Stimulated activated CD4-positive, alpha-beta T cell treated with anti-CD3 and anti-CD28 coated beads, TNF-alpha, amount 100 ng/mL, for 4 hours (primary cell): ENCODE measurements around the gene FMO4.
"Not testable (repeated sequence)": the region's sequence is repeated elsewhere in the genome, so short reads cannot be mapped to it uniquely, and the experiment has no call there.

Experiments used
- DNase-seq, 3 experiments: peaks; one replicate each; pipeline ENCODE4 v3.0.0-alpha.2; 2020; ENCODE audit warnings: low read depth in 3 of 3

FMO4 gene

GRCh38 chr1:171313835-171314320 lies at the start of gene FMO4:
Gene FMO4, plus strand, starts transcription at chr1:171314183. Its CDS starts 5,643 bp downstream, at chr1:171319826.
- DNase-seq = peak; percentile 17 to 67 (median 64)

GRCh38 chr1:171265686-171266085 lies 48.3 kb upstream of the FMO4 start:
- DNase-seq = no peak

- no peak for DNase-seq
Observed at GRCh38 chr1:171266930-171267329, 47.1 kb upstream of the FMO4 start.

GRCh38 chr1:171267391-171267790 lies 46.6 kb upstream of the FMO4 start:
- DNase-seq = no peak

GRCh38 chr1:171270806-171271205 lies 43.2 kb upstream of the FMO4 start:
- no peak for DNase-seq

- no peak for DNase-seq
Observed at GRCh38 chr1:171277534-171277933, 36.4 kb upstream of the FMO4 start.

GRCh38 chr1:171279234-171279633 lies 34.7 kb upstream of the FMO4 start:
- no peak for DNase-seq

- no peak for DNase-seq
Observed at GRCh38 chr1:171279678-171280077, 34.3 kb upstream of the FMO4 start.

- no peak for DNase-seq
Observed at GRCh38 chr1:171280599-171280998, 33.4 kb upstream of the FMO4 start.

GRCh38 chr1:171286032-171286705 lies 27.8 kb upstream of the FMO4 start:
- no peak for DNase-seq

GRCh38 chr1:171290621-171291020 lies 23.4 kb upstream of the FMO4 start:
- no peak for DNase-seq

GRCh38 chr1:171292799-171293198 lies 21.2 kb upstream of the FMO4 start:
- no peak for DNase-seq

GRCh38 chr1:171295383-171295782 lies 18.6 kb upstream of the FMO4 start:
- DNase-seq = not testable (repeated sequence)

- DNase-seq = no peak
Observed at GRCh38 chr1:171295821-171296220, 18.2 kb upstream of the FMO4 start.

GRCh38 chr1:171296897-171297296 lies 17.1 kb upstream of the FMO4 start:
- DNase-seq = no peak

GRCh38 chr1:171298696-171299095 lies 15.3 kb upstream of the FMO4 start:
- DNase-seq = no peak

GRCh38 chr1:171299342-171299741 lies 14.6 kb upstream of the FMO4 start:
- no peak for DNase-seq

GRCh38 chr1:171300401-171300800 lies 13.6 kb upstream of the FMO4 start:
- DNase-seq = no peak

- no peak for DNase-seq
Observed at GRCh38 chr1:171310661-171311087, 3.3 kb upstream of the FMO4 start.

GRCh38 chr1:171311771-171312558 lies 2.0 kb upstream of the FMO4 start:
- no peak for DNase-seq

GRCh38 chr1:171313319-171313834 lies 606 bp upstream of the FMO4 start:
- no peak for DNase-seq

GRCh38 chr1:171329251-171329650 lies 15.3 kb downstream of the FMO4 start:
- DNase-seq = no peak
